ENCODE results near the gene DCST2.
A peak's percentile ranks its signal among the peaks of the same experiment; 100 is the strongest.

The DCST2 gene

DNA sequence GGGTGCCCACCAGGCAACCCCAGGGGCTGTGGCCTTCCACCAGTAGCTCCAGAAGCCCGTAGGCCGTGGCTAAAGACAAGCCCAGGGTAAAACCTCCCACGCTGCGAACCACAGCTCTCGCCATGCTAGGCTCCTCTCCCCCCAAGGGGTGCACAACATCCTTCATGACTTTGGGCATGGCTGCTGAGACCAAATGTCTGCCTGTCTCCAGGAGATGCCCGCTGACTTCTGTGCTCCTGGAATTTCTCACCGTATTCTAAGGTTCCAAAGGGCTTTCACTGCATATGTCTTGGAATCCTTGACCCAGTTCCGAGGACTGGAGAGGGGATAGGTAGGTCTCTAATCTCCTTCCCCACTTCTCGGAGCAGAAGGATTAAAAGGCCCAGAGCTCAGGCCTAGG lies at the start of gene DCST2, which contains the start of gene DCST1:
Gene DCST2, minus strand, starts transcription at position 258 of the 400 bp plus-strand sequence. Its CDS starts 80 bp downstream, at position 178.
Gene DCST1, plus strand, starts transcription at position 301 of the 400 bp plus-strand sequence. CDS start 213 bp downstream, outside the sequence.
- Histone ChIP-seq H3K4me3 (ENCODE audit: low read depth, low read length) (no peak within 1 kb of the TSS), H3K27ac (no peak within 1 kb of the TSS), H3K9ac (no peak within 1 kb of the TSS), H3K4me1 (no peaks in the 10 kb centered on the region), H3K27me3 (ENCODE audit: control insufficient read depth, insufficient read depth, low read length) (no peaks in the 10 kb centered on the region), H2AFZ (no peak within 1 kb of the TSS), H3K4me2 (ENCODE audit: low read length) (no peak within 1 kb of the TSS), H3K9me3 (ENCODE audit: control insufficient read depth, low read length) (no peaks in the 10 kb centered on the region), H3K36me3 (ENCODE audit: control insufficient read depth, insufficient read depth, low read length) (no peaks in the 10 kb centered on the region), H3K79me2 (no peaks in the 10 kb centered on the region)
- TF ChIP-seq, protein P1, sequence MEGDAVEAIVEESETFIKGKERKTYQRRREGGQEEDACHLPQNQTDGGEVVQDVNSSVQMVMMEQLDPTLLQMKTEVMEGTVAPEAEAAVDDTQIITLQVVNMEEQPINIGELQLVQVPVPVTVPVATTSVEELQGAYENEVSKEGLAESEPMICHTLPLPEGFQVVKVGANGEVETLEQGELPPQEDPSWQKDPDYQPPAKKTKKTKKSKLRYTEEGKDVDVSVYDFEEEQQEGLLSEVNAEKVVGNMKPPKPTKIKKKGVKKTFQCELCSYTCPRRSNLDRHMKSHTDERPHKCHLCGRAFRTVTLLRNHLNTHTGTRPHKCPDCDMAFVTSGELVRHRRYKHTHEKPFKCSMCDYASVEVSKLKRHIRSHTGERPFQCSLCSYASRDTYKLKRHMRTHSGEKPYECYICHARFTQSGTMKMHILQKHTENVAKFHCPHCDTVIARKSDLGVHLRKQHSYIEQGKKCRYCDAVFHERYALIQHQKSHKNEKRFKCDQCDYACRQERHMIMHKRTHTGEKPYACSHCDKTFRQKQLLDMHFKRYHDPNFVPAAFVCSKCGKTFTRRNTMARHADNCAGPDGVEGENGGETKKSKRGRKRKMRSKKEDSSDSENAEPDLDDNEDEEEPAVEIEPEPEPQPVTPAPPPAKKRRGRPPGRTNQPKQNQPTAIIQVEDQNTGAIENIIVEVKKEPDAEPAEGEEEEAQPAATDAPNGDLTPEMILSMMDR (IDR thresholded peaks at IDR 0.05) = no peak

DNA sequence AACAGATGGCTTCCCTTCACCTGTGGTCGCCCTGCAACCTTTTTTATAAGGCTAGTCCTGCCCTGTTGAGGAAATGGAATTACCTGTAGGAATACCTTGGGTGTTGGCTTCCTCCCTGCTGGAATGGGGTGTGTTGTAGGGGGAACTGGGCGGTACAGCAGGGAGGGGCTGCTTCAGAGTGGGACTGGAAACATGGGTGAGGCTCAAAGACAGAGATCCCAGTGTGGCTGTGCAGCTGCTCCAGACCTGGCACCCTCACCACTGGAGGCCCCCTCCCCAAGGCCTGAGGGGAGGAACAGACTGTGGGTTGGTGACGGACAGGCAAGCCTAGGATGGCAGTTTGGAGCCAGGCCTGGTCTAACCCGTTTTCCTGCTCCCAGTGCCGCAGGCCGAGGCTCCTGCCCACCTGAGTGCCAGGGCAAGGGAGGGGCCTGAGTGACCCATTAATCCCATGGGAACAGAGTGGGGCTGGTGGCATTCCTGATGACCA lies 49.5 kb upstream of the DCST2 start:
- Histone ChIP-seq H3K27ac (no peak overlapping the region), H3K4me3 (ENCODE audit: low read depth, low read length) (no peak overlapping the region), H3K9ac (no peak overlapping the region), H3K27me3 (ENCODE audit: control insufficient read depth, insufficient read depth, low read length) (no peaks in the 10 kb centered on the region), H3K4me2 (ENCODE audit: low read length) (peak overlapping the region; percentile 84), H2AFZ (no peak overlapping the region), H3K36me3 (ENCODE audit: control insufficient read depth, insufficient read depth, low read length) (no peaks in the 10 kb centered on the region), H3K9me3 (ENCODE audit: control insufficient read depth, low read length) (no peaks in the 10 kb centered on the region), H3K4me1 (no peaks in the 10 kb centered on the region), H3K79me2 (no peaks in the 10 kb centered on the region)
- TF ChIP-seq, protein P1 (IDR thresholded peaks at IDR 0.05) = no peak

DNA sequence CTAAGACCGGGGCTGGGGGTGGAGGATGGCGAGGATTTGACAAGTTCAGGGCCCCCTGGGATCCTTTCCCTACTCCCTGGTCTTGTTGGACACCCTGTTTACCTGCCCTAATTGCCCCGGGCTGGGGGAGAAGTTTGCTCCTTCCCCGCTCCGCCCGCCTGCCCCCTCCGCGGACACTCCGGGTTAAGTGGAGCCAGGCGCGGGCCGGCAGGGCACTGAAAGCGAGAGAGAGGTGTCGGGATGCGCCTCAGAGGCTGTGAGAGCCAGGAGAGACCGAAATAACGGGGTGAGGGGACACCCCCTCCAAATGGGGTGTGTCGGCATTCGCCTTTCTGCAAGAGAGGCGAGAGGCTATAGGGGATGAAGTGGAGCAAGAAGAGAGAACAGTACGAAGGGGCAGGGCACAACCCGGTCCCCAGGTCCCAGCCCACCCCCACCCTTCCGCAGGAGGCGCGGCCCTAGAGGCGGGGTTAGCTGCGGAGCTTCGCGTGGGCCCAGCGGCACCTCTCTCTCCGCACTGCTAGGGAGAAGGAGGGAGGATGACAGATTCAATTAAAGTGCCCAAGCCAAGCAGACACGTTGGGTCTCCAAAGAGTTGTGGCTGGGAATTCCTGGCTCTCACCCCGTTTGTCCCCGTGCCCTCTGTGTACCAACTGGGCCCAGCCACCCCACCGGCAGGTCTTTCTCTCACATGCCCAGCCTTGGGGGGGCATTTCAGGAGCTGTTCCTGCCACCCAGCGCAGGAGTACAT lies 48.9 kb upstream of the DCST2 start:
- H2AFZ ChIP-seq = no peak overlapping the region
- H3K36me3 ChIP-seq (ENCODE audit: control insufficient read depth, insufficient read depth, low read length) = no peaks in the 10 kb centered on the region
- peak overlapping the region; percentile 8 for H3K4me3 ChIP-seq (ENCODE audit: low read depth, low read length)
- no peaks in the 10 kb centered on the region for H3K79me2 ChIP-seq
- no peak overlapping the region for H3K27ac ChIP-seq
- peaks cover 2% of the 10 kb centered on the region for H3K4me1 ChIP-seq
- no peaks in the 10 kb centered on the region for H3K27me3 ChIP-seq (ENCODE audit: control insufficient read depth, insufficient read depth, low read length)
- no peak overlapping the region for H3K9ac ChIP-seq
- H3K9me3 ChIP-seq (ENCODE audit: control insufficient read depth, low read length) = no peaks in the 10 kb centered on the region
- TF ChIP-seq, protein P1 (IDR thresholded peaks at IDR 0.05) = no peak
- H3K4me2 ChIP-seq (ENCODE audit: low read length) = peak overlapping the region; percentile 84

DNA sequence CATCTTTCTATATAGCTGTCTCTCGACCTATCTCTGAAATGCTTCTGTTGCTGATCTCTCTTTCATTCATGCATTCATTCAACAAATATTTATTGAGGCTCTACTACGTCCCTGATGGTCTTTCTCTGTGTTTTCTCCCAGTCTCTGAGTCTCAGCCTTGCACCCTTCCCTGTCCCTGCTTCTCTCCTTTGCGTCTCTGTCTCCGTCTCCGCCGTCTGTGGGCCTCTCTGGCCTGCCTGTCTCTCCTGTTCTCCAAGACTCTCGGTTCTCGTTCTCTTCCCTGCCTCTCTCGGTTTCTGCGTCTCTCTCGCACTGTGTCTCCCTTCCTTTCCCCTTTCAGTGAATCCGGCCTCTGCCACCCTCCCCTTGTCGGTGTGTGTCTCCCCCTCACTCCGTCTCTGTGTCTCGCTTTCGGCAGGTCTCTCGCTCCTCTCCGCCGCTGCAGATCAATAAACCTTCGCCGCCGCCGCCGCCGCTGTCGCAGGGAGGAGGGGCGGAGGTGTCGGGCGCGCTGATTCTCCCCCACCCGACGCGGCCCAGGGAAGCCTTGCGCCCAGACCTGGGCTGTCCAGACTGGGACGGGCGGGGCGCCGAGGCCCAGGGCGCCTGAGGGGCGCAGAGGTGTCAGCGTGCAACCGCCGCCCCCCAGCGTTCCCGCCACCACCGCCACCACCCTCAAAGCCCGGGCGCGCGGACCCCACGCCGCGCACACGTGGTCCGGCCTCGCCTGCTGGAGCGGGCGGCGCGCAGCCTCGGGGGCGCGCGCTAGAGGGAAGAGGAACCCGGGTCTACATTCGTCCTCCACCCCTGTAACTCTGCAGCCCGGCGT lies 48.1 kb upstream of the DCST2 start:
- H3K27ac ChIP-seq = no peak overlapping the region
- H3K4me3 ChIP-seq (ENCODE audit: low read depth, low read length) = peak overlapping the region; percentile 55
- no peak overlapping the region for H3K9ac ChIP-seq

More for the DNA sequence above, 48.1 kb upstream of the DCST2 start:
- no peaks in the 10 kb centered on the region for H3K79me2 ChIP-seq
- H3K9me3 ChIP-seq (ENCODE audit: control insufficient read depth, low read length) = no peaks in the 10 kb centered on the region
- H2AFZ ChIP-seq = peak overlapping the region; percentile 28
- H3K4me1 ChIP-seq = peaks cover 2% of the 10 kb centered on the region
- peak overlapping the region; percentile 84 for H3K4me2 ChIP-seq (ENCODE audit: low read length)
- no peaks in the 10 kb centered on the region for H3K27me3 ChIP-seq (ENCODE audit: control insufficient read depth, insufficient read depth, low read length)
- no peaks in the 10 kb centered on the region for H3K36me3 ChIP-seq (ENCODE audit: control insufficient read depth, insufficient read depth, low read length)
- TF ChIP-seq, protein P1 (IDR thresholded peaks at IDR 0.05) = no peak

Data from parathyroid adenoma (tissue), 2 donors.